Measurements from ENCODE around the gene CCDC158.

DNA sequence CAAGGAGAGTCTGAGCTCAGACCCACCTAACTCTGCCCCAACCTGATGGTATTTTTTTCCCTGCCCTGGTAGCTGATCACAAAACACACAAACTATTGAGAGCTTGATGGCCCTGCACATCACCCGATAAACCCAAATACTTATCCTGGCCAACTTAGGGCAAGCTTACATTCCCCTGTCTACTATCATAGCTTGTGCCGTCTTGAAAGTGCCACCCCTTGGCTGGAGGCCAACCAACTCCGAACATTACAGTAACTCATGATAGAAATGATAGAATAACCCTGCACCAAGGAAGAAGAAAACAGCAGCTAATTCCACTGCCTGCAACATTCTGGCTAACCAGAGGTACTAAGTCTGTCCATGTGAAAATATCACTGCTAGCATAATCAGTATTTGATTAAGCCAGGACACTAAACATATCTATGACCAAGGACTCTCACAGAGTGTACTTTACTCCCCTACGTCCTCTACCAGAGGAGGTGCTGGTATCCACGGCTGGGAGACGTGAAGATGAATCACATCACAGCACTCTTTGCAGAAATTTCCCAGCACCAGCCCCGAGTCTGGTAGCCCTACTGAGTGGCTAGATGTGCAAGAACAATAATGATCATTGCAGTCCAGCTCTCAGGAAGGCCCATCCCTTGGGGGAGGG is 105.5 kb downstream of the CCDC158 start:
- no peak for TF ChIP-seq POLR2A (IDR thresholded peaks at IDR 0.05; ENCODE audit: control extremely low read depth in 1 of 2, low read depth in 2 of 2, low read length in 2 of 2)
- TF ChIP-seq ZNF274 (IDR thresholded peaks at IDR 0.05; ENCODE audit: borderline replicate concordance, extremely low read depth, low read length), result no peak
- TF ChIP-seq EZH2 (IDR thresholded peaks at IDR 0.05; ENCODE audit: low read depth, low read length, severe bottlenecking), result no peak

All from H1 (cell line).